ENCODE measurements around the gene GZF1.

GZF1 gene

GRCh38 chr20:23381876-23382275 is 19.9 kb downstream of the GZF1 start:
- TF ChIP-seq EZH2phosphoT487 (conservative IDR thresholded peaks at IDR 0.05; ENCODE audit: low read length) (no peak), CTCF (IDR thresholded peaks at IDR 0.05; ENCODE audit: insufficient read depth, low read length, poor library complexity, severe bottlenecking) (no peak)
- H2AFZ ChIP-seq (ENCODE audit: low read depth, low read length, severe bottlenecking): no peak overlapping the region
- no peak overlapping the region for H3K9ac ChIP-seq (ENCODE audit: low read length)
- no peaks in the 10 kb centered on the region for H3K79me2 ChIP-seq (ENCODE audit: insufficient read depth, low read length)
- no peaks in the 10 kb centered on the region for H3K9me3 ChIP-seq (ENCODE audit: insufficient read depth, low read length)
- H3K4me3 ChIP-seq (ENCODE audit: insufficient read depth, low read length, poor library complexity, severe bottlenecking): no peak overlapping the region
- H3K4me2 ChIP-seq (ENCODE audit: low read depth, low read length, poor library complexity, severe bottlenecking): no peak overlapping the region
- no peaks in the 10 kb centered on the region for H3K27me3 ChIP-seq (ENCODE audit: low read length)
- no peaks in the 10 kb centered on the region; the same call in 1 of the 2 replicates for H3F3A ChIP-seq (ENCODE audit: insufficient read depth)
- no peak overlapping the region for H3K27ac ChIP-seq (ENCODE audit: low read depth, low read length)
- no peaks in the 10 kb centered on the region for H4K20me1 ChIP-seq (ENCODE audit: low read depth, low read length)
- H3K36me3 ChIP-seq (ENCODE audit: low read length): peaks cover 26% of the 10 kb centered on the region; the same call in 1 of the 2 replicates
- H3K9me2 ChIP-seq (replicated peaks; ENCODE audit: insufficient read depth, low read length): no peaks in the 10 kb centered on the region

DNA sequence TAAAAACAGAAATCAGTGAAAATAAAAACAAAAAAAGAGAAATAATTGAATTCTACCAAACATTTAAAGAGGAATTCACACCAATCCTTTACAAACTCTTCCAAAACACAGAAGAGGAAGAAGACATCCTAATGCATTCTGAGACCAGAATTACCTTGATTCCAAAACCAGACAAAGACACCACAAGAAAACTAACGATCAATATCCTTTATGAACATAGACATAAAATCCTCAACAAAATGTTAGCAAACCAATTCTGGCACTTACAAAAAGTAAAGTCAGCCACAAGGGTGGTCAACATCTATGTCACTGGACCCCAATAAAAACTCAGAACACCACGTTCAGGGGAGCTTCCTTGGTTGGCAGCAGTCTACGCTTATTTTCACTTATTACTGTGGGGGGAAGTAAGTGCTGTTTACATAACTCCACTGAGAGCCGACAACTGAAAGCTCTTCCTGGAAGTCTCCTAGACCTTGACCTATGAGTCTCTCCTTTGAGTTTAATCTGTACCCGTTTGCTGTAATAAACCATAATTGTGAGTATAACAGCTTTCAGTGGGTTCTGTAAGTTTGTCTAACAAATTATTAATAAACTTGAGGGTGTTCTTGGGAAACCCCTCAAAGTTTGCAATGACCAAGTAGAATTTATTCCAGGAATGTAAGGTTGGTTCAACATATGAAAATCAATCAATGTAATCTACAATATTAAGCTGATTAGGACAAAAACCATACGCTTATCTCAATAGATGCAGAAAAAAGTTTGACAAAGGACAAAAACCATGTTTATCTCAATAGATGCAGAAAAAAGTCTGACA is 24.5 kb downstream of the GZF1 start:
- no peak overlapping the region for H3K9ac ChIP-seq (ENCODE audit: low read length)
- no peak overlapping the region for H3K4me3 ChIP-seq (ENCODE audit: insufficient read depth, low read length, poor library complexity, severe bottlenecking)
- H3K9me2 ChIP-seq (replicated peaks; ENCODE audit: insufficient read depth, low read length): no peaks in the 10 kb centered on the region
- no peaks in the 10 kb centered on the region for H3K27me3 ChIP-seq (ENCODE audit: low read length)
- H3K27ac ChIP-seq (ENCODE audit: low read depth, low read length): no peak overlapping the region
- H3K9me3 ChIP-seq (ENCODE audit: insufficient read depth, low read length): no peaks in the 10 kb centered on the region
- no peaks in the 10 kb centered on the region for H3K79me2 ChIP-seq (ENCODE audit: insufficient read depth, low read length)
- H3K4me2 ChIP-seq (ENCODE audit: low read depth, low read length, poor library complexity, severe bottlenecking): no peak overlapping the region
- no peak overlapping the region for H2AFZ ChIP-seq (ENCODE audit: low read depth, low read length, severe bottlenecking)
- peaks cover 11% of the 10 kb centered on the region; the same call in 1 of the 2 replicates for H3K36me3 ChIP-seq (ENCODE audit: low read length)
- peaks cover 2% of the 10 kb centered on the region; the same call in 1 of the 2 replicates for H3F3A ChIP-seq (ENCODE audit: insufficient read depth)
- H4K20me1 ChIP-seq (ENCODE audit: low read depth, low read length): no peaks in the 10 kb centered on the region
- TF ChIP-seq EZH2phosphoT487 (conservative IDR thresholded peaks at IDR 0.05; ENCODE audit: low read length) (no peak), CTCF (IDR thresholded peaks at IDR 0.05; ENCODE audit: insufficient read depth, low read length, poor library complexity, severe bottlenecking) (no peak)

- H3K9me3 ChIP-seq (ENCODE audit: insufficient read depth, low read length): no peaks in the 10 kb centered on the region
- TF ChIP-seq CTCF (IDR thresholded peaks at IDR 0.05; ENCODE audit: insufficient read depth, low read length, poor library complexity, severe bottlenecking): no peak
- no peak for TF ChIP-seq EZH2phosphoT487 (conservative IDR thresholded peaks at IDR 0.05; ENCODE audit: low read length)
- H3F3A ChIP-seq (ENCODE audit: insufficient read depth): peaks cover 6% of the 10 kb centered on the region; the same call in 1 of the 2 replicates
- H3K4me2 ChIP-seq (ENCODE audit: low read depth, low read length, poor library complexity, severe bottlenecking): no peak overlapping the region
- H3K79me2 ChIP-seq (ENCODE audit: insufficient read depth, low read length): no peaks in the 10 kb centered on the region
- no peaks in the 10 kb centered on the region for H4K20me1 ChIP-seq (ENCODE audit: low read depth, low read length)
- no peak overlapping the region for H3K9ac ChIP-seq (ENCODE audit: low read length)
- H2AFZ ChIP-seq (ENCODE audit: low read depth, low read length, severe bottlenecking): no peak overlapping the region
- H3K4me3 ChIP-seq (ENCODE audit: insufficient read depth, low read length, poor library complexity, severe bottlenecking): no peak overlapping the region
- H3K27ac ChIP-seq (ENCODE audit: low read depth, low read length): no peak overlapping the region
- peaks cover 11% of the 10 kb centered on the region; the same call in 1 of the 2 replicates for H3K36me3 ChIP-seq (ENCODE audit: low read length)
- no peaks in the 10 kb centered on the region for H3K27me3 ChIP-seq (ENCODE audit: low read length)
- no peaks in the 10 kb centered on the region for H3K9me2 ChIP-seq (replicated peaks; ENCODE audit: insufficient read depth, low read length)
These were observed 25.1 kb downstream of the GZF1 start for GRCh38 chr20:23387118-23387443.
